ENCODE results near the gene GALNT2. TPM values are rescaled to one million over a fixed set of nuclear protein-coding genes. Genes with fewer than 3 reads are reported as not detected.

Gene GALNT2
- total RNA-seq, 2 experiments from 2014 or later: 48.2 to 51.0 TPM

DNA sequence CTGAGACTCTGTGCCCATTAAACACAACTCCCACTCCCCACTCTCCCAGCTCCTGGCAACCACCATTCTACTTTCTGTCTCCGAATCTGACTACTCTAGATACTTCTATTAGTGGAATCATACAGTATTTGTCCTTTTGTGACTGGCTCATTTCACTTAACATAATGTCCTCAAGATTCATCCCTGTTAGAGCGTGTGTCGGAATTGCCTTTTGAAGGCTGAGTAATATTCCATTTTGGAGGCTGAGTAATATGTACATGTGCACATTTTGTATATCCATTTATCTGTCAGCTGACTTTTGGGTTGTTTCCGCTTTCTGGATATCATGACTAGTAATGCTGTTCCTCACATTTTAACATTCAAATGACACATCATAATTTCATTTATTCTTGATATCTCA is 30.3 kb downstream of the GALNT2 start:
- H3K27ac Mint-ChIP-seq: no peak overlapping the region
- POLR2A ChIA-PET: no interaction called here
- H3K4me1 Mint-ChIP-seq: peaks cover 18% of the 10 kb centered on the region
- CTCF ChIA-PET: no interaction called here
- no peaks in the 10 kb centered on the region for H3K9me3 Mint-ChIP-seq (ENCODE audit: low read depth)
- H3K4me3 Mint-ChIP-seq: no peak overlapping the region
- ATAC-seq: no peak
- H3K27me3 Mint-ChIP-seq: no peaks in the 10 kb centered on the region
- no peak for DNase-seq
- intact Hi-C loops (cut with DNase I, micrococcal nuclease): no loop called here
- H3K36me3 Mint-ChIP-seq (ENCODE audit: low read depth): peaks cover 13% of the 10 kb centered on the region

GRCh38 chr1:230098723-230099122 is 31.7 kb downstream of the GALNT2 start:
- no peak overlapping the region for H3K4me3 Mint-ChIP-seq
- POLR2A ChIA-PET: no interaction called here
- DNase-seq (no peak), ATAC-seq (no peak)
- CTCF ChIA-PET: interaction anchor here (1.1 kb wide), 1 partner anchor 14 kb away, joined by 3 read pairs; no protein-coding TSS in a partner anchor
- H3K4me1 Mint-ChIP-seq: peaks cover 31% of the 10 kb centered on the region
- H3K9me3 Mint-ChIP-seq (ENCODE audit: low read depth): no peaks in the 10 kb centered on the region
- H3K27me3 Mint-ChIP-seq: no peaks in the 10 kb centered on the region
- H3K27ac Mint-ChIP-seq: no peak overlapping the region
- peaks cover 6% of the 10 kb centered on the region for H3K36me3 Mint-ChIP-seq (ENCODE audit: low read depth)
- intact Hi-C loops (cut with DNase I, micrococcal nuclease): no loop called here

GRCh38 chr1:230099465-230099864 is 32.4 kb downstream of the GALNT2 start:
- H3K27ac Mint-ChIP-seq: no peak overlapping the region
- no peak overlapping the region for H3K4me3 Mint-ChIP-seq
- intact Hi-C loops (cut with DNase I, micrococcal nuclease): no loop called here
- no peaks in the 10 kb centered on the region for H3K27me3 Mint-ChIP-seq
- ChIA-PET CTCF (interaction anchor here (1.1 kb wide), 1 partner anchor 15 kb away, joined by 3 read pairs; no protein-coding TSS in a partner anchor), POLR2A (no interaction called here)
- no peak for ATAC-seq
- DNase-seq: no peak
- peaks cover 39% of the 10 kb centered on the region for H3K4me1 Mint-ChIP-seq
- H3K9me3 Mint-ChIP-seq (ENCODE audit: low read depth): no peaks in the 10 kb centered on the region
- H3K36me3 Mint-ChIP-seq (ENCODE audit: low read depth): peaks cover 6% of the 10 kb centered on the region

DNA sequence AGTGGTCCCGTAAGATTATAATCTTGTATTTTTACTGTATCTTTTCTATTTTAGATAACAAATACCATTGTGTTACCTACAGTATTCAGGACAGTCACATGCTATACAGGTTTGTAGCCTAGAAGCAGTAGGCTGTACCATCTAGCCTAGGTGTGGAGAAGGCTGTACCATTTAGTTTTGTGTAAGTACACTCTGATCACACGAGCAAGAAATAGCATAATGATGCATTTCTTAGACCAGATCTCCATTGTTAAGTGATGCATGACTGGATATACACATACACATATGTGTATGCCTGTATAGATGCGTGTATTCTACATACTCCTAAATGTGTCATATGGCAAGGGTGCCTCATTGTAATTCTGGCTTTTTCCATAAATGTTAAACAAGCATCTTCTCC is 33.9 kb downstream of the GALNT2 start:
- peaks cover 4% of the 10 kb centered on the region for H3K36me3 Mint-ChIP-seq (ENCODE audit: low read depth)
- H3K27ac Mint-ChIP-seq: no peak overlapping the region
- ChIA-PET POLR2A (no interaction called here), CTCF (interaction anchor here (3.2 kb wide), 1 partner anchor 17 kb away, joined by 10 read pairs; no protein-coding TSS in a partner anchor)
- no peak for ATAC-seq
- no peaks in the 10 kb centered on the region for H3K27me3 Mint-ChIP-seq
- no peaks in the 10 kb centered on the region for H3K9me3 Mint-ChIP-seq (ENCODE audit: low read depth)
- DNase-seq: no peak
- intact Hi-C loops (cut with DNase I, micrococcal nuclease): loop anchor here in 1 of 2 experiments (10.0 kb wide), 1 partner anchor 436 kb away; no protein-coding TSS in a partner anchor
- H3K4me1 Mint-ChIP-seq: peaks cover 53% of the 10 kb centered on the region
- no peak overlapping the region for H3K4me3 Mint-ChIP-seq

DNA sequence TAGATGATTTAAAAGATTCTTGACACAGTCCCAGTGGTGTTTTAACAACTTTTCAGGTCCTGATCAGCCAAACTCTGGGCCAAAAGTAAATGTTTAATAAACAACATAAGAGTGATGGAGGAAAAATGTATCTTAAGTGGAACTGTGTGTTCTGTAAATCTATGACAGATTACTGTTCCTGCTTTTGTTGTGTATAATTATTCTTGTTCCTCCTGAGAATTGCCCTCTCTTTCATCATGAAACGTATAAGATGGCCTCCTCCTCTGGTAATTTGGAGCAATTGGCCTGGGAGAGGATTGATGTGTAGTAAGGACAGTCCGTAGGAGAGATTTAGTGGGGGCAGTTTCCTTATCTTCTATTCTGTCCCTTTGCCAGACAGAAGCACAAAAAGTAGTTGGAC is 34.5 kb downstream of the GALNT2 start:
- Mint-ChIP-seq H3K27me3 (no peaks in the 10 kb centered on the region), H3K4me1 (peaks cover 56% of the 10 kb centered on the region), H3K4me3 (no peak overlapping the region), H3K36me3 (ENCODE audit: low read depth) (peaks cover 4% of the 10 kb centered on the region), H3K9me3 (ENCODE audit: low read depth) (no peaks in the 10 kb centered on the region), H3K27ac (no peak overlapping the region)
- ATAC-seq (no peak), DNase-seq (no peak)
- POLR2A ChIA-PET: no interaction called here
- CTCF ChIA-PET: interaction anchor here (0.9 to 3.2 kb wide), 2 partner anchors 17 to 19 kb away, joined by 3 to 10 read pairs; no protein-coding TSS in a partner anchor
- intact Hi-C loops (cut with DNase I, micrococcal nuclease): loop anchor here in 1 of 2 experiments (10.0 kb wide), 1 partner anchor 437 kb away; no protein-coding TSS in a partner anchor

GRCh38 chr1:230102046-230102445 is 35.0 kb downstream of the GALNT2 start:
- no peak overlapping the region for H3K4me3 Mint-ChIP-seq
- H3K27me3 Mint-ChIP-seq: no peaks in the 10 kb centered on the region
- no peak for ATAC-seq
- no peaks in the 10 kb centered on the region for H3K9me3 Mint-ChIP-seq (ENCODE audit: low read depth)
- intact Hi-C loops (cut with DNase I, micrococcal nuclease): loop anchor here in 1 of 2 experiments (10.0 kb wide), 1 partner anchor 437 kb away; no protein-coding TSS in a partner anchor
- peaks cover 61% of the 10 kb centered on the region for H3K4me1 Mint-ChIP-seq
- CTCF ChIA-PET: interaction anchor here (0.9 to 3.2 kb wide), 2 partner anchors 18 to 19 kb away, joined by 3 to 10 read pairs; no protein-coding TSS in a partner anchor
- H3K27ac Mint-ChIP-seq: no peak overlapping the region
- POLR2A ChIA-PET: no interaction called here
- DNase-seq: no peak
- H3K36me3 Mint-ChIP-seq (ENCODE audit: low read depth): peaks cover 8% of the 10 kb centered on the region

DNA sequence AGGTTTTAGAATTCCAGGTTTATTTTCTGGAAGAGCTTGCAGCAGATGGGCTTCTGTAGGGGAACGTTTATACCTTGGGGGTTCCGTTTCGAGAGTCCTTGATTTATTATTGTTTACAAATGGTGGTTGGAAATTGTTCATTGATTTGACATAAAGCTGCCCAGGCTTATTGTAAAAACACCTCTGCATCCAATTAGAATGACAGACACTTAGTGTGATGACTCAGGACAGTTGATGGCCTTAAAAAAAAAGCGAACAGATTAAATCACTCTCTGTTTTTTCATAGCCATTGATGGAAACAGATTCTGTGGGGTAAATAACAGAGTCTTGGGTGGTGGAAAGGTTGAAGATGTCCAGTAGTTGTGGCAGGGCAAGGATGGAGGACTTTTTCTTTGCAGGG is 35.4 kb downstream of the GALNT2 start:
- Mint-ChIP-seq H3K27ac (no peak overlapping the region), H3K27me3 (no peaks in the 10 kb centered on the region), H3K4me1 (peaks cover 65% of the 10 kb centered on the region), H3K4me3 (no peak overlapping the region), H3K9me3 (ENCODE audit: low read depth) (no peaks in the 10 kb centered on the region), H3K36me3 (ENCODE audit: low read depth) (peaks cover 7% of the 10 kb centered on the region)
- ChIA-PET CTCF (interaction anchor here (0.9 to 3.2 kb wide), 2 partner anchors 18 kb away, joined by 3 to 10 read pairs; no protein-coding TSS in a partner anchor), POLR2A (interaction anchor here (0.6 kb wide), 1 partner anchor 61 kb away, joined by 3 read pairs; no protein-coding TSS in a partner anchor)
- ATAC-seq (no peak), DNase-seq (no peak)
- intact Hi-C loops (cut with DNase I, micrococcal nuclease): loop anchor here in 1 of 2 experiments (10.0 kb wide), 1 partner anchor 438 kb away; no protein-coding TSS in a partner anchor

GRCh38 chr1:230103306-230104173 is 36.5 kb downstream of the GALNT2 start:
- ChIA-PET CTCF (interaction anchor here (0.6 to 3.2 kb wide), 8 partner anchors 11 to 203 kb away, joined by 3 to 10 read pairs (median 6); no protein-coding TSS in a partner anchor), POLR2A (interaction anchor here (0.6 to 1.8 kb wide), 3 partner anchors 19 to 35 kb away, joined by 3 to 6 read pairs (median 4); no protein-coding TSS in a partner anchor)
- no peak for DNase-seq
- no peaks in the 10 kb centered on the region for H3K27me3 Mint-ChIP-seq
- intact Hi-C loops (cut with DNase I, micrococcal nuclease): loop anchor here (1.0 to 10.0 kb wide), 5 partner anchors 19 to 439 kb away; partner anchors contain the start of gene GALNT2 (in 2 of the 2)
- peaks cover 6% of the 10 kb centered on the region for H3K36me3 Mint-ChIP-seq (ENCODE audit: low read depth)
- H3K4me3 Mint-ChIP-seq: peak overlapping the region; percentile 44
- peak overlapping the region; percentile 92 for H3K27ac Mint-ChIP-seq
- no peaks in the 10 kb centered on the region for H3K9me3 Mint-ChIP-seq (ENCODE audit: low read depth)
- ATAC-seq: peak; percentile 5
- peaks cover 75% of the 10 kb centered on the region for H3K4me1 Mint-ChIP-seq

- Mint-ChIP-seq H3K27me3 (no peaks in the 10 kb centered on the region), H3K4me1 (peaks cover 86% of the 10 kb centered on the region), H3K27ac (peak overlapping the region; percentile 92), H3K4me3 (peak overlapping the region; percentile 44), H3K9me3 (ENCODE audit: low read depth) (no peaks in the 10 kb centered on the region), H3K36me3 (ENCODE audit: low read depth) (peaks cover 6% of the 10 kb centered on the region)
- intact Hi-C loops (cut with DNase I, micrococcal nuclease): loop anchor here (1.0 to 10.0 kb wide), 9 partner anchors 19 to 662 kb away; partner anchors contain the start of genes GALNT2 (in 2 of the 2) and ABCB10 (in 1 of the 2)
- POLR2A ChIA-PET: interaction anchor here (0.6 to 1.8 kb wide), 5 partner anchors 17 to 91 kb away, joined by 3 to 6 read pairs (median 3); no protein-coding TSS in a partner anchor
- DNase-seq (peak; percentile 95), ATAC-seq (peak; percentile 78)
- CTCF ChIA-PET: interaction anchor here (0.6 to 1.5 kb wide), 11 partner anchors 9 to 202 kb away, joined by 3 to 7 read pairs (median 4); no protein-coding TSS in a partner anchor
Observed at GRCh38 chr1:230104395-230105244, 37.6 kb downstream of the GALNT2 start.

DNA sequence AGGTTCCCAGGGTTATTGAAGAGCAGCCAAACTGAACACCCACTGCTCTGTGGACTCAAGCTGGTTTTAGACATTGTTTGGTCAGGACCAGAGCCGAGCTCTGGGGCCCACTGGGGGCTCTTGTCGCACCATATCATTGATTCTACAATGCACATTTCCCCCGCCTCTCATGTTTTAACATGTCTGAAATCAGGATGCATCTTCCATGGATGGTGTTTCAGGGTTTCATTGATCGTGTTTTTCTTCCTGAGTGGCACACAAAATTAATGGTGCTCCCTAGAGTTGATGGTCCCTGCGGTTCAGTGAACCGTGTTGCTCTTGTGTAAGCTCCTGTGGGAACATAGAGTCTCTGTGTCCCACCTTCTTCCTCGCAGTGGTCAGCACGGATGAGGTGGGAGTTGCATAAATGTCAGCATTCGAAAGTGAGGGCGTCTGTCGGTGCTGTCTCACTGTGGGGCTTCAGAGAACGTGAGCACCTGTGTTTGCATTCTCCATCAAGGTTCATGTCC is 38.3 kb downstream of the GALNT2 start:
- POLR2A ChIA-PET: interaction anchor here (0.7 to 1.2 kb wide), 3 partner anchors 18 to 90 kb away, joined by 3 to 5 read pairs (median 3); no protein-coding TSS in a partner anchor
- intact Hi-C loops (cut with DNase I, micrococcal nuclease): loop anchor here (1.0 to 10.0 kb wide), 6 partner anchors 18 to 663 kb away; partner anchors contain the start of gene ABCB10 (in 1 of the 2)
- CTCF ChIA-PET: interaction anchor here (0.6 kb wide), 1 partner anchor 135 kb away, joined by 3 read pairs; no protein-coding TSS in a partner anchor

More for the DNA sequence above, 38.3 kb downstream of the GALNT2 start:
- Mint-ChIP-seq H3K4me3 (peak overlapping the region; percentile 44), H3K27ac (peak overlapping the region; percentile 92), H3K27me3 (no peaks in the 10 kb centered on the region), H3K9me3 (ENCODE audit: low read depth) (no peaks in the 10 kb centered on the region), H3K4me1 (peaks cover 93% of the 10 kb centered on the region), H3K36me3 (ENCODE audit: low read depth) (peaks cover 6% of the 10 kb centered on the region)
- no peak for ATAC-seq
- DNase-seq: no peak
